ENCODE data around the gene ZRSR2. TPM values are rescaled to one million over a fixed set of nuclear protein-coding genes. Genes with fewer than 3 reads are reported as not detected.

ZRSR2 gene
- total and polyA plus RNA-seq, 7 donors, result 7.4 to 22.2 (median 10.7) TPM

GRCh38 chrX:15816438-15816809 is 26.1 kb downstream of the ZRSR2 start:
- no peak for ATAC-seq
- Histone ChIP-seq H3K9me3 (no peaks in the 10 kb centered on the region), H3K27me3 (ENCODE audit: insufficient read depth in 3 of 3, low read length in 2 of 3) (no peaks in the 10 kb centered on the region), H3K4me3 (no peak overlapping the region), H3K36me3 (ENCODE audit: insufficient read depth in 1 of 2, low read depth in 1 of 2) (peaks cover 0 to 90% of the 10 kb centered on the region in 2 donors), H3K4me1 (no peaks in the 10 kb centered on the region), H3K27ac (no peak overlapping the region)
- WGBS, 3 donors, result 43 to 79% (median 50%) methylated on average over 1 of the region's 1 CpG
- no peak for DNase-seq
- TF ChIP-seq CTCF (IDR thresholded peaks at IDR 0.05), result no peak
- intact Hi-C loops (cut with DNase I), result no loop called here

- Histone ChIP-seq H3K4me3 (no peak overlapping the region), H3K9me3 (no peaks in the 10 kb centered on the region), H3K36me3 (ENCODE audit: insufficient read depth in 1 of 2, low read depth in 1 of 2) (peaks cover 0 to 92% of the 10 kb centered on the region in 2 donors), H3K27ac (no peak overlapping the region), H3K4me1 (no peaks in the 10 kb centered on the region), H3K27me3 (ENCODE audit: insufficient read depth in 3 of 3, low read length in 2 of 3) (no peaks in the 10 kb centered on the region)
- no peak for TF ChIP-seq CTCF (IDR thresholded peaks at IDR 0.05)
- intact Hi-C loops (cut with DNase I), result no loop called here
- no peak for DNase-seq
- ATAC-seq, result no peak
- 55 to 81% (median 55%) methylated on average over 4 of the region's 4 CpGs for WGBS, 3 donors
Measured at GRCh38 chrX:15816886-15817285, 26.6 kb downstream of the ZRSR2 start.

- H3K4me1 ChIP-seq, result no peaks in the 10 kb centered on the region
- no peaks in the 10 kb centered on the region for H3K9me3 ChIP-seq
- intact Hi-C loops (cut with DNase I), result no loop called here
- no peaks in the 10 kb centered on the region for H3K27me3 ChIP-seq (ENCODE audit: insufficient read depth in 3 of 3, low read length in 2 of 3)
- H3K36me3 ChIP-seq (ENCODE audit: insufficient read depth in 1 of 2, low read depth in 1 of 2), result peaks cover 0 to 88% of the 10 kb centered on the region in 2 donors
- no peak overlapping the region for H3K4me3 ChIP-seq
- DNase-seq (no peak), ATAC-seq (peak in 3 of 4 donors; percentile 30 to 56 (median 43))
- 60 to 68% (median 60%) methylated on average over 14 of the region's 14 CpGs for WGBS, 3 donors
- TF ChIP-seq CTCF (IDR thresholded peaks at IDR 0.05), result no peak
- H3K27ac ChIP-seq, result no peak overlapping the region
Measured at GRCh38 chrX:15820106-15821073, 30.1 kb downstream of the ZRSR2 start.

GRCh38 chrX:15822922-15823321 is 32.6 kb downstream of the ZRSR2 start:
- Histone ChIP-seq H3K4me3 (no peak overlapping the region), H3K4me1 (no peaks in the 10 kb centered on the region), H3K27ac (no peak overlapping the region), H3K27me3 (ENCODE audit: insufficient read depth in 3 of 3, low read length in 2 of 3) (no peaks in the 10 kb centered on the region), H3K9me3 (no peaks in the 10 kb centered on the region), H3K36me3 (ENCODE audit: insufficient read depth in 1 of 2, low read depth in 1 of 2) (peaks cover 0 to 83% of the 10 kb centered on the region in 2 donors)
- intact Hi-C loops (cut with DNase I), result no loop called here
- WGBS, 3 donors, result 92 to 96% (median 94%) methylated on average over 23 of the region's 23 CpGs
- no peak for TF ChIP-seq CTCF (IDR thresholded peaks at IDR 0.05)
- ATAC-seq (no peak), DNase-seq (no peak)
